ENCODE results near the gene KLF6. TPM values are rescaled to one million over a fixed set of nuclear protein-coding genes. Genes with fewer than 3 reads are reported as not detected.

The KLF6 gene
- total and polyA plus RNA-seq, 2 experiments from 2014 or later, result 19.6 to 35.4 TPM

DNA sequence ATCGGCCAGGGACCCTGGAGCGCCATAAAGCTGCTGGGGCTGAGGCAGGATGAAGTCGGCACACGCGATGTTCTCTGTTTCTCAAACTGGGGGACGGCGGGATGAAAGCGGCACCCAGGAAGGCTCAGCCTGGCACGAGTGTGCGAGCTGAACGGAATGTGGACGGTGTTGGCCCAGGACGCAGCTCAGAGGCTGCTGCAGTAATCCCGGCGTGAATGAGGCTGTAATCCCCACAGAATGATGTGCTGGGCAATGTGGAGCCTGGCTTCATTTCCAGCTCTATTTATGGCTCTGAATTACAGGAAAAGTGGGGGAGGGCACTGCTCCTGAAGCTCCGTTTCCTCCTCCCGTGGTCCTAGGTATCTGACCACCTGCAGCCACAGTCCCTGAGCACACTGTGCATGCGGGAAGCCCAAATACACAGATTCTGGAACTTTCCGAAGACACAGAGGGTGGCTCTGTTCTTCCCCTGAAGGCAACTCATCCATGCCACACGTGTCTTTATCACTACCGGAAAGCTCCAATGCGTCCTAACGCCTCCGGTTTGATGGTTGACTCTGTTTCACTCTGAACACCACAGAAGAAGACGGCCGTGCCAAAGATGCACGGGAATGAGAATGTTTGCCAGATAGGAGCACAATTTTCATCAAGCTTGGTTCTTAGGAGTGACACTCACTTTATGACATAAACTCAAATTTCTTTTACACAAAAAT is 37.6 kb downstream of the KLF6 start:
- Histone ChIP-seq H3K4me1 (ENCODE audit: insufficient read depth) (peaks cover 8% of the 10 kb centered on the region), H3K36me3 (ENCODE audit: insufficient read depth) (no peaks in the 10 kb centered on the region), H3K9me2 (ENCODE audit: insufficient read depth) (peaks cover 6% of the 10 kb centered on the region; the same call in 1 of the 2 replicates), H3K27me3 (ENCODE audit: insufficient read depth) (no peaks in the 10 kb centered on the region), H3K4me3 (no peak overlapping the region), H3K79me2 (replicated peaks; ENCODE audit: insufficient read depth) (no peaks in the 10 kb centered on the region), H3K27ac (ENCODE audit: low read depth) (no peak overlapping the region), H2AFZ (no peak overlapping the region), H3F3A (replicated peaks; ENCODE audit: low read depth) (no peaks in the 10 kb centered on the region), H4K20me1 (replicated peaks; ENCODE audit: insufficient read depth) (no peaks in the 10 kb centered on the region), H3K4me2 (no peak overlapping the region)
- H3K36me3 Mint-ChIP-seq (ENCODE audit: low read depth), result no peaks in the 10 kb centered on the region
- no peaks in the 10 kb centered on the region; the same call in 2 of the 3 replicates for H3K9me3 Mint-ChIP-seq
- TF ChIP-seq CREB1 (CRISPR knock-in tag; IDR thresholded peaks at IDR 0.05; ENCODE audit: low read depth) (no peak), NANOG (IDR thresholded peaks at IDR 0.05; ENCODE audit: borderline replicate concordance) (no peak), JUNB (IDR thresholded peaks at IDR 0.05; ENCODE audit: unreplicated experiment) (no peak), EZH2phosphoT487 (IDR thresholded peaks at IDR 0.05; ENCODE audit: unreplicated experiment) (no peak), ZNF331 (CRISPR knock-in tag; IDR thresholded peaks at IDR 0.05; ENCODE audit: low read depth) (no peak), ZNF114 (CRISPR knock-in tag; IDR thresholded peaks at IDR 0.05) (no peak), STAT1 (IDR thresholded peaks at IDR 0.05; ENCODE audit: unreplicated experiment) (no peak), POLR2AphosphoS5 (IDR thresholded peaks at IDR 0.05; ENCODE audit: low read depth) (no peak), EZH2 (IDR thresholded peaks at IDR 0.05; ENCODE audit: low read depth, unreplicated experiment) (no peak)
- TF ChIP-seq, protein P1, sequence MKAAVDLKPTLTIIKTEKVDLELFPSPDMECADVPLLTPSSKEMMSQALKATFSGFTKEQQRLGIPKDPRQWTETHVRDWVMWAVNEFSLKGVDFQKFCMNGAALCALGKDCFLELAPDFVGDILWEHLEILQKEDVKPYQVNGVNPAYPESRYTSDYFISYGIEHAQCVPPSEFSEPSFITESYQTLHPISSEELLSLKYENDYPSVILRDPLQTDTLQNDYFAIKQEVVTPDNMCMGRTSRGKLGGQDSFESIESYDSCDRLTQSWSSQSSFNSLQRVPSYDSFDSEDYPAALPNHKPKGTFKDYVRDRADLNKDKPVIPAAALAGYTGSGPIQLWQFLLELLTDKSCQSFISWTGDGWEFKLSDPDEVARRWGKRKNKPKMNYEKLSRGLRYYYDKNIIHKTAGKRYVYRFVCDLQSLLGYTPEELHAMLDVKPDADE (IDR thresholded peaks at IDR 0.05), result no peak
- TF ChIP-seq, protein P2, sequence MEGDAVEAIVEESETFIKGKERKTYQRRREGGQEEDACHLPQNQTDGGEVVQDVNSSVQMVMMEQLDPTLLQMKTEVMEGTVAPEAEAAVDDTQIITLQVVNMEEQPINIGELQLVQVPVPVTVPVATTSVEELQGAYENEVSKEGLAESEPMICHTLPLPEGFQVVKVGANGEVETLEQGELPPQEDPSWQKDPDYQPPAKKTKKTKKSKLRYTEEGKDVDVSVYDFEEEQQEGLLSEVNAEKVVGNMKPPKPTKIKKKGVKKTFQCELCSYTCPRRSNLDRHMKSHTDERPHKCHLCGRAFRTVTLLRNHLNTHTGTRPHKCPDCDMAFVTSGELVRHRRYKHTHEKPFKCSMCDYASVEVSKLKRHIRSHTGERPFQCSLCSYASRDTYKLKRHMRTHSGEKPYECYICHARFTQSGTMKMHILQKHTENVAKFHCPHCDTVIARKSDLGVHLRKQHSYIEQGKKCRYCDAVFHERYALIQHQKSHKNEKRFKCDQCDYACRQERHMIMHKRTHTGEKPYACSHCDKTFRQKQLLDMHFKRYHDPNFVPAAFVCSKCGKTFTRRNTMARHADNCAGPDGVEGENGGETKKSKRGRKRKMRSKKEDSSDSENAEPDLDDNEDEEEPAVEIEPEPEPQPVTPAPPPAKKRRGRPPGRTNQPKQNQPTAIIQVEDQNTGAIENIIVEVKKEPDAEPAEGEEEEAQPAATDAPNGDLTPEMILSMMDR (conservative IDR thresholded peaks at IDR 0.05; ENCODE audit: low read depth in 2 of 2), result no peak
- TF ChIP-seq, protein P3, sequence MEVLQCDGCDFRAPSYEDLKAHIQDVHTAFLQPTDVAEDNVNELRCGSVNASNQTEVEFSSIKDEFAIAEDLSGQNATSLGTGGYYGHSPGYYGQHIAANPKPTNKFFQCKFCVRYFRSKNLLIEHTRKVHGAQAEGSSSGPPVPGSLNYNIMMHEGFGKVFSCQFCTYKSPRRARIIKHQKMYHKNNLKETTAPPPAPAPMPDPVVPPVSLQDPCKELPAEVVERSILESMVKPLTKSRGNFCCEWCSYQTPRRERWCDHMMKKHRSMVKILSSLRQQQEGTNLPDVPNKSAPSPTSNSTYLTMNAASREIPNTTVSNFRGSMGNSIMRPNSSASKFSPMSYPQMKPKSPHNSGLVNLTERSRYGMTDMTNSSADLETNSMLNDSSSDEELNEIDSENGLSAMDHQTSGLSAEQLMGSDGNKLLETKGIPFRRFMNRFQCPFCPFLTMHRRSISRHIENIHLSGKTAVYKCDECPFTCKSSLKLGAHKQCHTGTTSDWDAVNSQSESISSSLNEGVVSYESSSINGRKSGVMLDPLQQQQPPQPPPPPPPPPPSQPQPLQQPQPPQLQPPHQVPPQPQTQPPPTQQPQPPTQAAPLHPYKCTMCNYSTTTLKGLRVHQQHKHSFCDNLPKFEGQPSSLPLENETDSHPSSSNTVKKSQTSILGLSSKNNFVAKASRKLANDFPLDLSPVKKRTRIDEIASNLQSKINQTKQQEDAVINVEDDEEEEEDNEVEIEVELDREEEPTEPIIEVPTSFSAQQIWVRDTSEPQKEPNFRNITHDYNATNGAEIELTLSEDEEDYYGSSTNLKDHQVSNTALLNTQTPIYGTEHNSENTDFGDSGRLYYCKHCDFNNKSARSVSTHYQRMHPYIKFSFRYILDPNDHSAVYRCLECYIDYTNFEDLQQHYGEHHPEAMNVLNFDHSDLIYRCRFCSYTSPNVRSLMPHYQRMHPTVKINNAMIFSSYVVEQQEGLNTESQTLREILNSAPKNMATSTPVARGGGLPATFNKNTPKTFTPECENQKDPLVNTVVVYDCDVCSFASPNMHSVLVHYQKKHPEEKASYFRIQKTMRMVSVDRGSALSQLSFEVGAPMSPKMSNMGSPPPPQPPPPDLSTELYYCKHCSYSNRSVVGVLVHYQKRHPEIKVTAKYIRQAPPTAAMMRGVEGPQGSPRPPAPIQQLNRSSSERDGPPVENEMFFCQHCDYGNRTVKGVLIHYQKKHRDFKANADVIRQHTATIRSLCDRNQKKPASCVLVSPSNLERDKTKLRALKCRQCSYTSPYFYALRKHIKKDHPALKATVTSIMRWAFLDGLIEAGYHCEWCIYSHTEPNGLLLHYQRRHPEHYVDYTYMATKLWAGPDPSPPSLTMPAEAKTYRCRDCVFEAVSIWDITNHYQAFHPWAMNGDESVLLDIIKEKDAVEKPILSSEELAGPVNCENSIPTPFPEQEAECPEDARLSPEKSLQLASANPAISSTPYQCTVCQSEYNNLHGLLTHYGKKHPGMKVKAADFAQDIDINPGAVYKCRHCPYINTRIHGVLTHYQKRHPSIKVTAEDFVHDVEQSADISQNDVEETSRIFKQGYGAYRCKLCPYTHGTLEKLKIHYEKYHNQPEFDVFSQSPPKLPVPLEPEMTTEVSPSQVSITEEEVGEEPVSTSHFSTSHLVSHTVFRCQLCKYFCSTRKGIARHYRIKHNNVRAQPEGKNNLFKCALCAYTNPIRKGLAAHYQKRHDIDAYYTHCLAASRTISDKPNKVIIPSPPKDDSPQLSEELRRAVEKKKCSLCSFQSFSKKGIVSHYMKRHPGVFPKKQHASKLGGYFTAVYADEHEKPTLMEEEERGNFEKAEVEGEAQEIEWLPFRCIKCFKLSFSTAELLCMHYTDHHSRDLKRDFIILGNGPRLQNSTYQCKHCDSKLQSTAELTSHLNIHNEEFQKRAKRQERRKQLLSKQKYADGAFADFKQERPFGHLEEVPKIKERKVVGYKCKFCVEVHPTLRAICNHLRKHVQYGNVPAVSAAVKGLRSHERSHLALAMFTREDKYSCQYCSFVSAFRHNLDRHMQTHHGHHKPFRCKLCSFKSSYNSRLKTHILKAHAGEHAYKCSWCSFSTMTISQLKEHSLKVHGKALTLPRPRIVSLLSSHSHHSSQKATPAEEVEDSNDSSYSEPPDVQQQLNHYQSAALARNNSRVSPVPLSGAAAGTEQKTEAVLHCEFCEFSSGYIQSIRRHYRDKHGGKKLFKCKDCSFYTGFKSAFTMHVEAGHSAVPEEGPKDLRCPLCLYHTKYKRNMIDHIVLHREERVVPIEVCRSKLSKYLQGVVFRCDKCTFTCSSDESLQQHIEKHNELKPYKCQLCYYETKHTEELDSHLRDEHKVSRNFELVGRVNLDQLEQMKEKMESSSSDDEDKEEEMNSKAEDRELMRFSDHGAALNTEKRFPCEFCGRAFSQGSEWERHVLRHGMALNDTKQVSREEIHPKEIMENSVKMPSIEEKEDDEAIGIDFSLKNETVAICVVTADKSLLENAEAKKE (CRISPR knock-in tag; IDR thresholded peaks at IDR 0.05), result no peak
- TF ChIP-seq, protein P4, sequence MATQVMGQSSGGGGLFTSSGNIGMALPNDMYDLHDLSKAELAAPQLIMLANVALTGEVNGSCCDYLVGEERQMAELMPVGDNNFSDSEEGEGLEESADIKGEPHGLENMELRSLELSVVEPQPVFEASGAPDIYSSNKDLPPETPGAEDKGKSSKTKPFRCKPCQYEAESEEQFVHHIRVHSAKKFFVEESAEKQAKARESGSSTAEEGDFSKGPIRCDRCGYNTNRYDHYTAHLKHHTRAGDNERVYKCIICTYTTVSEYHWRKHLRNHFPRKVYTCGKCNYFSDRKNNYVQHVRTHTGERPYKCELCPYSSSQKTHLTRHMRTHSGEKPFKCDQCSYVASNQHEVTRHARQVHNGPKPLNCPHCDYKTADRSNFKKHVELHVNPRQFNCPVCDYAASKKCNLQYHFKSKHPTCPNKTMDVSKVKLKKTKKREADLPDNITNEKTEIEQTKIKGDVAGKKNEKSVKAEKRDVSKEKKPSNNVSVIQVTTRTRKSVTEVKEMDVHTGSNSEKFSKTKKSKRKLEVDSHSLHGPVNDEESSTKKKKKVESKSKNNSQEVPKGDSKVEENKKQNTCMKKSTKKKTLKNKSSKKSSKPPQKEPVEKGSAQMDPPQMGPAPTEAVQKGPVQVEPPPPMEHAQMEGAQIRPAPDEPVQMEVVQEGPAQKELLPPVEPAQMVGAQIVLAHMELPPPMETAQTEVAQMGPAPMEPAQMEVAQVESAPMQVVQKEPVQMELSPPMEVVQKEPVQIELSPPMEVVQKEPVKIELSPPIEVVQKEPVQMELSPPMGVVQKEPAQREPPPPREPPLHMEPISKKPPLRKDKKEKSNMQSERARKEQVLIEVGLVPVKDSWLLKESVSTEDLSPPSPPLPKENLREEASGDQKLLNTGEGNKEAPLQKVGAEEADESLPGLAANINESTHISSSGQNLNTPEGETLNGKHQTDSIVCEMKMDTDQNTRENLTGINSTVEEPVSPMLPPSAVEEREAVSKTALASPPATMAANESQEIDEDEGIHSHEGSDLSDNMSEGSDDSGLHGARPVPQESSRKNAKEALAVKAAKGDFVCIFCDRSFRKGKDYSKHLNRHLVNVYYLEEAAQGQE (IDR thresholded peaks at IDR 0.05; ENCODE audit: unreplicated experiment), result no peak
- H3K27me3 Mint-ChIP-seq (ENCODE audit: insufficient read depth, low read depth, poor library complexity), result peaks cover 6% of the 10 kb centered on the region
- H3K27ac Mint-ChIP-seq, result no peak overlapping the region
- peaks cover 15% of the 10 kb centered on the region for H3K4me1 Mint-ChIP-seq
- no peak overlapping the region for H3K4me3 Mint-ChIP-seq
- ATAC-seq (no peak), DNase-seq (ENCODE audit: low spot score) (no peak)
